SU-DHL-6 (cell line): ENCODE data around the gene TAAR9.

Experiments
- H2AFZ ChIP-seq: fragments of 200-600 bp; sonication (generic); 2 replicates; pipeline ENCODE4 v1.6.1; 2014; ENCODE audit warnings: low read depth, mild to moderate bottlenecking, moderate library complexity, mixed read lengths, antibody characterized with exemption, low read length; ENCODE audit not compliant: severe bottlenecking
- H3F3A ChIP-seq: fragments of 200-600 bp; shearing (Covaris generic); 2 replicates; pipeline ENCODE4 v1.6.0; 2016; ENCODE audit warnings: antibody characterized with exemption, mild to moderate bottlenecking; ENCODE audit not compliant: insufficient read depth
- H3K27ac ChIP-seq: fragments of 200-600 bp; sonication (generic); 2 replicates; pipeline ENCODE4 v1.5.1; 2016; ENCODE audit warnings: low read depth, mild to moderate bottlenecking, low read length, moderate library complexity, mixed read lengths
- H3K27me3 ChIP-seq: fragments of 200-600 bp; sonication (generic), shearing (Covaris generic); 2 replicates; pipeline ENCODE4 v1.6.0; 2014; ENCODE audit warnings: mild to moderate bottlenecking, low read length
- H3K36me3 ChIP-seq: fragments of 200-600 bp; sonication (generic); 2 replicates; pipeline ENCODE4 v1.6.1; 2014; ENCODE audit warnings: mild to moderate bottlenecking, low read length, mixed read lengths
- H3K4me2 ChIP-seq: fragments of 300-600, 200-600 bp; shearing (Covaris generic), sonication (generic); 2 replicates; pipeline ENCODE4 v1.6.0; 2014; ENCODE audit warnings: low read length, low read depth, mild to moderate bottlenecking; ENCODE audit not compliant: poor library complexity, severe bottlenecking
- H3K4me3 ChIP-seq: fragments of 200-600 bp; sonication (generic); 2 replicates; pipeline ENCODE4 v1.5.1; 2014; ENCODE audit warnings: antibody characterized with exemption, low read length, mild to moderate bottlenecking, mixed read lengths; ENCODE audit not compliant: insufficient read depth, poor library complexity, severe bottlenecking
- H3K79me2 ChIP-seq: fragments of 200-600 bp; sonication (generic); 2 replicates; pipeline ENCODE4 v1.6.1; 2014; ENCODE audit warnings: mild to moderate bottlenecking, low read length, moderate library complexity; ENCODE audit not compliant: insufficient read depth
- H3K9ac ChIP-seq: fragments of 200-600 bp; sonication (generic); 2 replicates; pipeline ENCODE4 v1.7.0; 2014; ENCODE audit warnings: mild to moderate bottlenecking, low read length
- H3K9me2 ChIP-seq: fragments of 200-600 bp; sonication (generic); replicated peaks from 2 replicates; pipeline ENCODE4 v1.6.1; 2014; ENCODE audit warnings: low read length; ENCODE audit not compliant: insufficient read depth
- H3K9me3 ChIP-seq: fragments of 200-600 bp; sonication (generic); 2 replicates; pipeline ENCODE4 v1.6.1; 2014; ENCODE audit warnings: low read length, mixed read lengths; ENCODE audit not compliant: insufficient read depth
- H4K20me1 ChIP-seq: fragments of 200-600 bp; sonication (generic); 2 replicates; pipeline ENCODE4 v1.6.1; 2014; ENCODE audit warnings: low read depth, mild to moderate bottlenecking, antibody characterized with exemption, low read length, moderate library complexity, mixed read lengths
- EZH2phosphoT487 ChIP-seq: fragments of 200-600 bp; sonication (generic), shearing (Covaris generic); conservative IDR thresholded peaks from 2 replicates; pipeline ENCODE4 v1.6.1; 2018; ENCODE audit warnings: mild to moderate bottlenecking, antibody characterized with exemption, low read length, moderate library complexity, mixed read lengths
- TF ChIP-seq, protein P1 (sequence below): fragments of 200-600 bp; sonication (generic); IDR thresholded peaks from one replicate; pipeline ENCODE4 v1.5.1; 2017; ENCODE audit warnings: antibody characterized with exemption, mild to moderate bottlenecking, low read length, moderate library complexity; ENCODE audit not compliant: insufficient read depth, poor library complexity, severe bottlenecking

The TAAR9 gene

DNA sequence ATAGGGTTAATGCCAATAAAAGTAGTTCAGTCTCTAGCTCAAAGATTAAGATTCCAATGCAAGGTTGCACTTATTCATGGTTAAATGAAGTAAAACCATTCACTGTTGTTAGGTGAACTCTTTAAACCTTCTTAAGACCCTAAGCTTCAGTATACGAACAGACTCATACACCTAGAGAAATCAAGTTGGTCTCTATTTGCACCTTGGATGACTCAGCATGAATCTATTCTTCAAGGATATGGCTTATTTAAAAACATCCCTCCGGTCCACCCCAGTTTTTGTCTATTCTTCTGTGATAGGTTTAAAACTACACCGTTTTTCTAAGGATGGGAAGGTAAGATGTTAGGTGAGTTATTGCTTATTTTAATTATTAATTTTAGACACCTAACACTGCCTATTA is 932 bp upstream of the TAAR9 start:
- Histone ChIP-seq H3K9me3 (no peaks in the 10 kb centered on the region), H4K20me1 (no peaks in the 10 kb centered on the region), H3K27me3 (no peaks in the 10 kb centered on the region), H3K27ac (no peak overlapping the region), H3K9ac (no peak overlapping the region), H3K4me3 (no peak overlapping the region), H3K79me2 (no peaks in the 10 kb centered on the region), H3K36me3 (no peaks in the 10 kb centered on the region), H3F3A (no peaks in the 10 kb centered on the region), H3K9me2 (no peaks in the 10 kb centered on the region), H2AFZ (no peak overlapping the region), H3K4me2 (no peak overlapping the region)
- TF ChIP-seq, protein P1, sequence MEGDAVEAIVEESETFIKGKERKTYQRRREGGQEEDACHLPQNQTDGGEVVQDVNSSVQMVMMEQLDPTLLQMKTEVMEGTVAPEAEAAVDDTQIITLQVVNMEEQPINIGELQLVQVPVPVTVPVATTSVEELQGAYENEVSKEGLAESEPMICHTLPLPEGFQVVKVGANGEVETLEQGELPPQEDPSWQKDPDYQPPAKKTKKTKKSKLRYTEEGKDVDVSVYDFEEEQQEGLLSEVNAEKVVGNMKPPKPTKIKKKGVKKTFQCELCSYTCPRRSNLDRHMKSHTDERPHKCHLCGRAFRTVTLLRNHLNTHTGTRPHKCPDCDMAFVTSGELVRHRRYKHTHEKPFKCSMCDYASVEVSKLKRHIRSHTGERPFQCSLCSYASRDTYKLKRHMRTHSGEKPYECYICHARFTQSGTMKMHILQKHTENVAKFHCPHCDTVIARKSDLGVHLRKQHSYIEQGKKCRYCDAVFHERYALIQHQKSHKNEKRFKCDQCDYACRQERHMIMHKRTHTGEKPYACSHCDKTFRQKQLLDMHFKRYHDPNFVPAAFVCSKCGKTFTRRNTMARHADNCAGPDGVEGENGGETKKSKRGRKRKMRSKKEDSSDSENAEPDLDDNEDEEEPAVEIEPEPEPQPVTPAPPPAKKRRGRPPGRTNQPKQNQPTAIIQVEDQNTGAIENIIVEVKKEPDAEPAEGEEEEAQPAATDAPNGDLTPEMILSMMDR: no peak
- no peak for TF ChIP-seq EZH2phosphoT487

GRCh38 chr6:132544826-132545225 is 6.7 kb downstream of the TAAR9 start:
- H4K20me1 ChIP-seq: no peaks in the 10 kb centered on the region
- no peak overlapping the region for H3K27ac ChIP-seq
- H3K4me3 ChIP-seq: no peak overlapping the region
- H3K9me3 ChIP-seq: no peaks in the 10 kb centered on the region
- H3K9me2 ChIP-seq: no peaks in the 10 kb centered on the region
- H3F3A ChIP-seq: no peaks in the 10 kb centered on the region
- no peak overlapping the region for H3K9ac ChIP-seq
- no peaks in the 10 kb centered on the region for H3K27me3 ChIP-seq
- no peak overlapping the region for H2AFZ ChIP-seq
- no peaks in the 10 kb centered on the region for H3K36me3 ChIP-seq
- no peak overlapping the region for H3K4me2 ChIP-seq
- TF ChIP-seq, protein P1: no peak
- TF ChIP-seq EZH2phosphoT487: no peak
- H3K79me2 ChIP-seq: no peaks in the 10 kb centered on the region

DNA sequence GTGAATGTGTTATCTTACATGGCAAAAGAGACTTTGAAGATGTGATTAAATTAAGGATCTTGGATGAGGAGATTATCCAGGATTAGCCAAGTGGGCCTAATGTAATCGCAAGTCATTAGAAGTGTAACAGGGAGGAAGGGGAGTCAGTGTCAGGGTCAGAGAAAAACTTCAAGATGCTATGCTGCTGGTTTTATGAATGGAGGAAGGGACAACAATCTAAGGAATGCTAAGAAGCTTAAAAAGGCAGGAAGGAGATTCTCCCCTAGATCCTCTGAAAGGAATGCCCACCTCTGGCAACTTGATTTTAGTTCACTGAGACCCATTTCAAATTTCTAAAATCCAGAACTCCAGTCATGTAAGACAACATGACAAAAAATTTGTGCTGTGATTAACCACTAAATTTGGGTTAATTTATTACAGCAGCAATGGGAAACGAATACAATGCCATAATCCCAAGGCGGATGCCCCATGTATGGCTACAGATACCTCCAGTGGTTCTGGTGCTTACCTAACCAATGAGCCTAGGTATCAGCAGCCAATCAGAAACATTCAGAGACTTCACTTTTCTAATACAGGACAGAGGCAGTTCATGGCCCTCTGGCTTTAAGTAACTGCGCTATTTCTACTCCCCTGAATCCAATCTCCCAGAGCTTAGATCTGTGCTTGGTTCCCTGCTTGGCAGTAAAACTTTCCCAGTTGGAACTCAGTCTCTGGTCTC is 10.8 kb downstream of the TAAR9 start:
- no peaks in the 10 kb centered on the region for H3K9me2 ChIP-seq
- no peak overlapping the region for H3K4me2 ChIP-seq
- H3K9me3 ChIP-seq: no peaks in the 10 kb centered on the region
- H3K79me2 ChIP-seq: no peaks in the 10 kb centered on the region
- H2AFZ ChIP-seq: no peak overlapping the region
- H4K20me1 ChIP-seq: no peaks in the 10 kb centered on the region
- no peaks in the 10 kb centered on the region for H3K27me3 ChIP-seq
- H3K4me3 ChIP-seq: no peak overlapping the region
- H3K27ac ChIP-seq: no peak overlapping the region
- no peaks in the 10 kb centered on the region for H3K36me3 ChIP-seq
- no peak overlapping the region for H3K9ac ChIP-seq
- no peaks in the 10 kb centered on the region for H3F3A ChIP-seq
- TF ChIP-seq, protein P1: no peak
- TF ChIP-seq EZH2phosphoT487: no peak
